ENCODE results near the gene B4GALNT4.

DNA sequence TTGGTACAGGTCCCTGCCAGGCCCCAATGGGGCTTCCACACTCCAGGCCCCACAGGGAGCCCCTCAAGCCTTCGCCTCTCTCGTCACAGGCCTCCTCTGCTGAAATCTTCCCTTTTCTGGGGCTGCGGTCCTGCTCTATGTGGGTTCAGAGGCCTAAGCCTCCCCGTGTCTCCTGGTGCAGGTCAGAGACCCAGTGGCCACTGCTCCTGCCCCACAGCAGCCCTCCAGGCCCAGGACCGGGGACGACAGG, 42.8 kb upstream of the B4GALNT4 start:
- TF ChIP-seq CTCF (conservative IDR thresholded peaks at IDR 0.05) (no peak), EZH2 (IDR thresholded peaks at IDR 0.05; ENCODE audit: low read depth) (no peak)
